KG1 (cell line): ENCODE measurements around the gene FAM216A.
"Not testable (repeated sequence)": the region's sequence is repeated elsewhere in the genome, so short reads cannot be mapped to it uniquely, and the experiment has no call there.

Experiments used
- DNase-seq: peaks from one replicate; lab custom pipeline; 2025; lab: John Stamatoyannopoulos, UW

FAM216A gene

GRCh38 chr12:110498984-110499706, 30.5 kb downstream of the FAM216A start:
- DNase-seq = no peak

GRCh38 chr12:110501399-110501751, 32.7 kb downstream of the FAM216A start:
- DNase-seq = no peak

- DNase-seq = peak; percentile 91
These were observed 33.4 kb downstream of the FAM216A start, which contains the start of the genes RAD9B and VPS29 for GRCh38 chr12:110501752-110502738. Gene RAD9B, plus strand, starts transcription at chr12:110502331. Its CDS starts 7 bp downstream, at chr12:110502338. Gene VPS29, minus strand, starts transcription at chr12:110502111. Its CDS starts 60 bp downstream, at chr12:110502051.

GRCh38 chr12:110503432-110503831, 34.8 kb downstream of the FAM216A start:
- DNase-seq = no peak

- DNase-seq = no peak
These were observed 36.7 kb downstream of the FAM216A start for GRCh38 chr12:110505332-110505731.

GRCh38 chr12:110508071-110508586, 39.5 kb downstream of the FAM216A start:
- DNase-seq = no peak

- no peak for DNase-seq
These were observed 45.2 kb downstream of the FAM216A start for GRCh38 chr12:110513842-110514241.

- DNase-seq = no peak
These were observed 45.7 kb downstream of the FAM216A start for GRCh38 chr12:110514363-110514762.

GRCh38 chr12:110516995-110517394, 48.4 kb downstream of the FAM216A start:
- DNase-seq = no peak

- not testable (repeated sequence) for DNase-seq
These were observed 49.4 kb downstream of the FAM216A start for GRCh38 chr12:110518014-110518413.

- not testable (repeated sequence) for DNase-seq
These were observed 52.4 kb downstream of the FAM216A start for GRCh38 chr12:110520876-110521712.

GRCh38 chr12:110528277-110528839, 59.7 kb downstream of the FAM216A start:
- DNase-seq = no peak

GRCh38 chr12:110530511-110530910, 61.9 kb downstream of the FAM216A start:
- DNase-seq = no peak

- DNase-seq = no peak
These were observed 63.2 kb downstream of the FAM216A start for GRCh38 chr12:110531741-110532333.

- DNase-seq = no peak
These were observed 64.0 kb downstream of the FAM216A start for GRCh38 chr12:110532644-110533043.

- DNase-seq = no peak
These were observed 65.0 kb downstream of the FAM216A start for GRCh38 chr12:110533607-110534006.

GRCh38 chr12:110534811-110535210, 66.2 kb downstream of the FAM216A start:
- no peak for DNase-seq

GRCh38 chr12:110536834-110537604, 68.4 kb downstream of the FAM216A start:
- DNase-seq = no peak

- DNase-seq = no peak
These were observed 69.2 kb downstream of the FAM216A start for GRCh38 chr12:110537605-110538409.
